ENCODE measurements around the gene CDC5L.

DNA sequence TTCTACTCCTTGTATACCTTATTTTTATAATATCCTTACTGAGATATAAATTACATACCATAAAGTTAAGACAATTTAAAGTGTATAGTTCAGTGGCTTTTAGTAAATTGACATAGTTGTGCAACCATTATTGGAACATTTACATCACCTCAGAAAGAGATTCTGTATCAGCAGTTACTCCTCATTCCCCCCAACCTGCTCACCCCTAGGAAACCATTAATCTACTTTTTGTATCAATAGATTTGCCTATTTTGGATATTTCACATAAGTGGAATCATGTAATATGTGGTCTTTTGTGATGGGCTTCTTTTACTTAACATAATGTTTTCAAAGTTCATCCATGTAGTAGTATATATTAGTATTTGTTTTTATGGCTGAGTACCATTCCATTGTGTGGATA lies 51.3 kb downstream of the CDC5L start:
- TF ChIP-seq, protein P1, sequence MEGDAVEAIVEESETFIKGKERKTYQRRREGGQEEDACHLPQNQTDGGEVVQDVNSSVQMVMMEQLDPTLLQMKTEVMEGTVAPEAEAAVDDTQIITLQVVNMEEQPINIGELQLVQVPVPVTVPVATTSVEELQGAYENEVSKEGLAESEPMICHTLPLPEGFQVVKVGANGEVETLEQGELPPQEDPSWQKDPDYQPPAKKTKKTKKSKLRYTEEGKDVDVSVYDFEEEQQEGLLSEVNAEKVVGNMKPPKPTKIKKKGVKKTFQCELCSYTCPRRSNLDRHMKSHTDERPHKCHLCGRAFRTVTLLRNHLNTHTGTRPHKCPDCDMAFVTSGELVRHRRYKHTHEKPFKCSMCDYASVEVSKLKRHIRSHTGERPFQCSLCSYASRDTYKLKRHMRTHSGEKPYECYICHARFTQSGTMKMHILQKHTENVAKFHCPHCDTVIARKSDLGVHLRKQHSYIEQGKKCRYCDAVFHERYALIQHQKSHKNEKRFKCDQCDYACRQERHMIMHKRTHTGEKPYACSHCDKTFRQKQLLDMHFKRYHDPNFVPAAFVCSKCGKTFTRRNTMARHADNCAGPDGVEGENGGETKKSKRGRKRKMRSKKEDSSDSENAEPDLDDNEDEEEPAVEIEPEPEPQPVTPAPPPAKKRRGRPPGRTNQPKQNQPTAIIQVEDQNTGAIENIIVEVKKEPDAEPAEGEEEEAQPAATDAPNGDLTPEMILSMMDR (IDR thresholded peaks at IDR 0.05; ENCODE audit: insufficient read depth, low read length, poor library complexity, severe bottlenecking) = no peak
- no peak for TF ChIP-seq EZH2phosphoT487 (conservative IDR thresholded peaks at IDR 0.05; ENCODE audit: low read length)
